T-helper 17 cell (primary cell): ENCODE data around the gene CHAC1. TPM values are rescaled to one million over a fixed set of nuclear protein-coding genes. Genes with fewer than 3 reads are reported as not detected.

ENCODE experiments used
- ATAC-seq: fragments of 150-1000 bp; cut with Tn5 transposase; 2 replicates; pipeline ENCODE4 v1.10.0; 2021; ENCODE audit warnings: mild to moderate bottlenecking, moderate library complexity
- DNase-seq, 3 donors: peaks; one replicate each; pipeline versions ENCODE4 v3.0.0 to v3.0.0-alpha.2; 2020 to 2021
- H3K9me3 ChIP-seq: one replicate; pipeline ENCODE4 v1.7.0; 2013; ENCODE audit warnings: low read length, mild to moderate bottlenecking; ENCODE audit not compliant: control insufficient read depth, poor library complexity, severe bottlenecking
- H3K27ac Mint-ChIP-seq: one replicate; pipeline ENCODE4 v1.8.0; 2022; ENCODE audit warnings: mild to moderate bottlenecking, moderate library complexity, mixed read lengths
- H3K27me3 Mint-ChIP-seq: one replicate; pipeline ENCODE4 v1.8.0; 2022; ENCODE audit warnings: mixed read lengths
- H3K36me3 Mint-ChIP-seq: one replicate; pipeline ENCODE4 v1.8.0; 2022; ENCODE audit warnings: low read depth, mixed read lengths
- H3K4me1 Mint-ChIP-seq: one replicate; pipeline ENCODE4 v1.8.0; 2022; ENCODE audit warnings: mild to moderate bottlenecking, mixed read lengths
- H3K4me3 Mint-ChIP-seq: one replicate; pipeline ENCODE4 v1.8.0; 2022; ENCODE audit warnings: mild to moderate bottlenecking, moderate library complexity, mixed read lengths
- total RNA-seq, 4 donors: library from RNA in 2 of 4; stranded (reverse) in 2 of 4; gene quantifications; one replicate each; pipeline ENCODE4 v1.2.3 and lab custom pipeline; 2022 to 2026

CHAC1 gene
- total RNA-seq, 2 donors from 2014 or later, result 0.35 to 0.70 TPM

- H3K4me1 Mint-ChIP-seq, result peaks cover 32% of the 10 kb centered on the region
- peaks cover 58% of the 10 kb centered on the region for H3K27me3 Mint-ChIP-seq
- H3K4me3 Mint-ChIP-seq, result peak overlapping the region; percentile 88
- H3K9me3 ChIP-seq, result no peaks in the 10 kb centered on the region
- DNase-seq, result no peak
- H3K27ac Mint-ChIP-seq, result no peak overlapping the region
- peaks cover 5% of the 10 kb centered on the region for H3K36me3 Mint-ChIP-seq
- ATAC-seq, result peak; percentile 16
Measured at GRCh38 chr15:40927873-40928806, 25.1 kb upstream of the CHAC1 start.

GRCh38 chr15:40928821-40929659 is 24.2 kb upstream of the CHAC1 start, which contains the start of gene DLL4:
DLL4 (plus strand) TSS chr15:40929340; CDS start chr15:40929669, 329 bp downstream.
- ATAC-seq (peak; percentile 63), DNase-seq (peak in 1 of 3 donors; percentile 40)
- H3K9me3 ChIP-seq, result no peaks in the 10 kb centered on the region
- peaks cover 32% of the 10 kb centered on the region for H3K4me1 Mint-ChIP-seq
- H3K4me3 Mint-ChIP-seq, result peak within 1 kb of the TSS; percentile 88
- peaks cover 5% of the 10 kb centered on the region for H3K36me3 Mint-ChIP-seq
- H3K27me3 Mint-ChIP-seq, result peaks cover 65% of the 10 kb centered on the region
- peak within 1 kb of the TSS; percentile 67 for H3K27ac Mint-ChIP-seq

- Mint-ChIP-seq H3K36me3 (peaks cover 5% of the 10 kb centered on the region), H3K4me1 (peaks cover 32% of the 10 kb centered on the region), H3K4me3 (peak overlapping the region; percentile 88), H3K27ac (peak overlapping the region; percentile 67), H3K27me3 (peaks cover 64% of the 10 kb centered on the region)
- DNase-seq, result no peak
- ATAC-seq, result no peak
- H3K9me3 ChIP-seq, result no peaks in the 10 kb centered on the region
Measured at GRCh38 chr15:40929660-40930429, 23.4 kb upstream of the CHAC1 start.

- peaks cover 5% of the 10 kb centered on the region for H3K36me3 Mint-ChIP-seq
- peak overlapping the region; percentile 67 for H3K27ac Mint-ChIP-seq
- DNase-seq (no peak), ATAC-seq (peak; percentile 35)
- H3K27me3 Mint-ChIP-seq, result peaks cover 57% of the 10 kb centered on the region
- no peaks in the 10 kb centered on the region for H3K9me3 ChIP-seq
- H3K4me1 Mint-ChIP-seq, result peaks cover 32% of the 10 kb centered on the region
- peak overlapping the region; percentile 88 for H3K4me3 Mint-ChIP-seq
Measured at GRCh38 chr15:40930430-40931299, 22.6 kb upstream of the CHAC1 start.

GRCh38 chr15:40931300-40932142 is 21.8 kb upstream of the CHAC1 start:
- peaks cover 53% of the 10 kb centered on the region for H3K27me3 Mint-ChIP-seq
- H3K4me3 Mint-ChIP-seq, result peak overlapping the region; percentile 88
- peaks cover 28% of the 10 kb centered on the region for H3K4me1 Mint-ChIP-seq
- H3K9me3 ChIP-seq, result no peaks in the 10 kb centered on the region
- H3K36me3 Mint-ChIP-seq, result peaks cover 5% of the 10 kb centered on the region
- no peak for DNase-seq
- ATAC-seq, result no peak
- no peak overlapping the region for H3K27ac Mint-ChIP-seq

GRCh38 chr15:40932156-40932555 is 21.1 kb upstream of the CHAC1 start:
- Mint-ChIP-seq H3K27me3 (peaks cover 47% of the 10 kb centered on the region), H3K4me3 (no peak overlapping the region), H3K4me1 (peaks cover 23% of the 10 kb centered on the region), H3K27ac (no peak overlapping the region), H3K36me3 (peaks cover 5% of the 10 kb centered on the region)
- no peaks in the 10 kb centered on the region for H3K9me3 ChIP-seq
- no peak for ATAC-seq
- no peak for DNase-seq

- Mint-ChIP-seq H3K27me3 (peaks cover 44% of the 10 kb centered on the region), H3K4me3 (no peak overlapping the region), H3K27ac (no peak overlapping the region), H3K4me1 (peaks cover 22% of the 10 kb centered on the region), H3K36me3 (peaks cover 5% of the 10 kb centered on the region)
- DNase-seq (no peak), ATAC-seq (no peak)
- no peaks in the 10 kb centered on the region for H3K9me3 ChIP-seq
Measured at GRCh38 chr15:40932649-40933516, 20.4 kb upstream of the CHAC1 start.

GRCh38 chr15:40933517-40933902 is 19.8 kb upstream of the CHAC1 start:
- no peak for ATAC-seq
- H3K27ac Mint-ChIP-seq, result no peak overlapping the region

GRCh38 chr15:40934457-40934856 is 18.8 kb upstream of the CHAC1 start:
- H3K36me3 Mint-ChIP-seq, result peaks cover 5% of the 10 kb centered on the region
- H3K27me3 Mint-ChIP-seq, result peaks cover 40% of the 10 kb centered on the region
- H3K4me1 Mint-ChIP-seq, result peaks cover 22% of the 10 kb centered on the region
- H3K27ac Mint-ChIP-seq, result no peak overlapping the region
- no peaks in the 10 kb centered on the region for H3K9me3 ChIP-seq
- no peak overlapping the region for H3K4me3 Mint-ChIP-seq
- DNase-seq (no peak), ATAC-seq (no peak)

More at GRCh38 chr15:40933517-40933902, 19.8 kb upstream of the CHAC1 start:
- H3K27me3 Mint-ChIP-seq, result peaks cover 44% of the 10 kb centered on the region
- DNase-seq, result no peak
- peaks cover 25% of the 10 kb centered on the region for H3K4me1 Mint-ChIP-seq
- H3K9me3 ChIP-seq, result no peaks in the 10 kb centered on the region
- H3K36me3 Mint-ChIP-seq, result peaks cover 5% of the 10 kb centered on the region
- no peak overlapping the region for H3K4me3 Mint-ChIP-seq

- H3K36me3 Mint-ChIP-seq, result no peaks in the 10 kb centered on the region
- DNase-seq (no peak), ATAC-seq (no peak)
- H3K27me3 Mint-ChIP-seq, result peaks cover 23% of the 10 kb centered on the region
- no peak overlapping the region for H3K27ac Mint-ChIP-seq
- no peaks in the 10 kb centered on the region for H3K9me3 ChIP-seq
- no peak overlapping the region for H3K4me3 Mint-ChIP-seq
- peaks cover 17% of the 10 kb centered on the region for H3K4me1 Mint-ChIP-seq
Measured at GRCh38 chr15:40936234-40936708, 17.0 kb upstream of the CHAC1 start.
